Activated CD8-positive, alpha-beta memory T cell treated with anti-CD3 and anti-CD28 coated beads for 48 hours (primary cell): Measurements from ENCODE around the gene MAP2K6.

ENCODE experiments used
- DNase-seq, 3 experiments: peaks; one replicate each; pipeline ENCODE4 v3.0.0-alpha.2; 2020; ENCODE audit warnings: low read depth in 2 of 3, low spot score in 2 of 3

Gene MAP2K6

GRCh38 chr17:69414408-69415274 lies at the start of gene MAP2K6:
Gene MAP2K6, plus strand, starts transcription at chr17:69414697. Its CDS starts 288 bp downstream, at chr17:69414985.
- DNase-seq, result peak; percentile 51 to 55 (median 55)

- DNase-seq, result no peak
Measured at GRCh38 chr17:69367298-69367697, 47.2 kb upstream of the MAP2K6 start.

- DNase-seq, result no peak
Measured at GRCh38 chr17:69373069-69373468, 41.4 kb upstream of the MAP2K6 start.

- DNase-seq, result no peak
Measured at GRCh38 chr17:69375229-69375628, 39.3 kb upstream of the MAP2K6 start.

GRCh38 chr17:69388822-69389442 lies 25.6 kb upstream of the MAP2K6 start:
- no peak for DNase-seq

- no peak for DNase-seq
Measured at GRCh38 chr17:69390795-69391501, 23.5 kb upstream of the MAP2K6 start.

- no peak for DNase-seq
Measured at GRCh38 chr17:69401251-69401650, 13.2 kb upstream of the MAP2K6 start.

- no peak for DNase-seq
Measured at GRCh38 chr17:69402052-69402451, 12.4 kb upstream of the MAP2K6 start.

GRCh38 chr17:69404399-69404798 lies 10.1 kb upstream of the MAP2K6 start:
- DNase-seq, result no peak

- no peak for DNase-seq
Measured at GRCh38 chr17:69405096-69405495, 9.4 kb upstream of the MAP2K6 start.

GRCh38 chr17:69406941-69407340 lies 7.6 kb upstream of the MAP2K6 start:
- no peak for DNase-seq

- DNase-seq, result no peak
Measured at GRCh38 chr17:69407759-69408158, 6.7 kb upstream of the MAP2K6 start.

GRCh38 chr17:69410671-69411070 lies 3.8 kb upstream of the MAP2K6 start:
- no peak for DNase-seq

GRCh38 chr17:69411766-69412165 lies 2.7 kb upstream of the MAP2K6 start:
- DNase-seq, result no peak

GRCh38 chr17:69412251-69412671 lies 2.2 kb upstream of the MAP2K6 start:
- DNase-seq, result no peak

- DNase-seq, result no peak
Measured at GRCh38 chr17:69415431-69415830, 934 bp downstream of the MAP2K6 start.

GRCh38 chr17:69417545-69418483 lies 3.3 kb downstream of the MAP2K6 start:
- no peak for DNase-seq

GRCh38 chr17:69418535-69418934 lies 4.0 kb downstream of the MAP2K6 start:
- DNase-seq, result no peak

GRCh38 chr17:69423450-69423849 lies 9.0 kb downstream of the MAP2K6 start:
- DNase-seq, result no peak

- DNase-seq, result no peak
Measured at GRCh38 chr17:69424287-69425041, 10.0 kb downstream of the MAP2K6 start.
